ENCODE measurements around the gene FIGN.

Gene FIGN

GRCh38 chr2:163735685-163736432 is at the start of gene FIGN:
Gene FIGN, minus strand, starts transcription at chr2:163736008. Its CDS starts 1,081 bp downstream, at chr2:163734927.
- peak; percentile 82 for DNase-seq

GRCh38 chr2:163785162-163785561 is 49.4 kb upstream of the FIGN start:
- DNase-seq = no peak

GRCh38 chr2:163779970-163780597 is 44.3 kb upstream of the FIGN start:
- peak; percentile 28 for DNase-seq

- DNase-seq = no peak
Observed at GRCh38 chr2:163778045-163778781, 42.4 kb upstream of the FIGN start.

- no peak for DNase-seq
Observed at GRCh38 chr2:163775304-163775703, 39.5 kb upstream of the FIGN start.

- no peak for DNase-seq
Observed at GRCh38 chr2:163774862-163775261, 39.1 kb upstream of the FIGN start.

GRCh38 chr2:163773276-163773675 is 37.5 kb upstream of the FIGN start:
- DNase-seq = no peak

GRCh38 chr2:163771596-163771995 is 35.8 kb upstream of the FIGN start:
- DNase-seq = no peak

- no peak for DNase-seq
Observed at GRCh38 chr2:163768881-163769695, 33.3 kb upstream of the FIGN start.

- no peak for DNase-seq
Observed at GRCh38 chr2:163767097-163767496, 31.3 kb upstream of the FIGN start.

GRCh38 chr2:163764566-163764965 is 28.8 kb upstream of the FIGN start:
- no peak for DNase-seq

GRCh38 chr2:163759013-163759412 is 23.2 kb upstream of the FIGN start:
- DNase-seq = no peak

GRCh38 chr2:163757814-163758213 is 22.0 kb upstream of the FIGN start:
- DNase-seq = no peak

GRCh38 chr2:163756588-163756987 is 20.8 kb upstream of the FIGN start:
- no peak for DNase-seq

- no peak for DNase-seq
Observed at GRCh38 chr2:163755366-163755765, 19.6 kb upstream of the FIGN start.

GRCh38 chr2:163753726-163754125 is 17.9 kb upstream of the FIGN start:
- no peak for DNase-seq

GRCh38 chr2:163752267-163752666 is 16.5 kb upstream of the FIGN start:
- no peak for DNase-seq

- no peak for DNase-seq
Observed at GRCh38 chr2:163751696-163752095, 15.9 kb upstream of the FIGN start.

- no peak for DNase-seq
Observed at GRCh38 chr2:163748420-163748819, 12.6 kb upstream of the FIGN start.

GRCh38 chr2:163741435-163741834 is 5.6 kb upstream of the FIGN start:
- DNase-seq = no peak

- DNase-seq = no peak
Observed at GRCh38 chr2:163737563-163737962, 1.8 kb upstream of the FIGN start.

GRCh38 chr2:163737190-163737439 is 1.3 kb upstream of the FIGN start:
- peak; percentile 68 for DNase-seq

GRCh38 chr2:163736433-163737189 is 803 bp upstream of the FIGN start:
- peak; percentile 76 for DNase-seq

Data from COR-L47 (cell line).